Endodermal cell (in vitro differentiated cells): ENCODE measurements around the gene CPAMD8. TPM values are rescaled to one million over a fixed set of nuclear protein-coding genes. Genes with fewer than 3 reads are reported as not detected.

Source experiments
- DNase-seq: peaks from one replicate; pipeline ENCODE4 v3.0.0-alpha.2; 2017
- H3K27ac ChIP-seq: 2 replicates; pipeline ENCODE4 v1.5.1; 2013; ENCODE audit warnings: mild to moderate bottlenecking, low read depth, low read length, moderate library complexity
- H3K27me3 ChIP-seq: 2 replicates; pipeline ENCODE4 v1.6.1; 2013; ENCODE audit warnings: mild to moderate bottlenecking, low read length, moderate library complexity; ENCODE audit not compliant: insufficient read depth, control insufficient read depth, poor library complexity, severe bottlenecking
- H3K36me3 ChIP-seq: 2 replicates; pipeline ENCODE4 v1.7.0; 2013; ENCODE audit warnings: mild to moderate bottlenecking, low read length, moderate library complexity; ENCODE audit not compliant: control insufficient read depth, insufficient read depth
- H3K4me1 ChIP-seq: one replicate; pipeline ENCODE4 v1.7.0; 2013; ENCODE audit warnings: low read length; ENCODE audit not compliant: control insufficient read depth, insufficient read depth
- H3K4me3 ChIP-seq: 2 replicates; pipeline ENCODE4 v1.5.1; 2013; ENCODE audit warnings: mild to moderate bottlenecking, low read length, moderate library complexity
- H3K9ac ChIP-seq: 2 replicates; pipeline ENCODE4 v1.6.1; 2013; ENCODE audit warnings: mild to moderate bottlenecking, low read length, moderate library complexity; ENCODE audit not compliant: poor library complexity, severe bottlenecking; ENCODE audit errors: extremely low read depth
- H3K9me3 ChIP-seq: 2 replicates; pipeline ENCODE4 v1.6.1; 2013; ENCODE audit warnings: mild to moderate bottlenecking, low read length, moderate library complexity; ENCODE audit not compliant: control insufficient read depth
- H3K27ac Mint-ChIP-seq: 2 replicates; pipeline ENCODE4 v1.8.0; 2020; ENCODE audit warnings: mixed read lengths
- H3K27me3 Mint-ChIP-seq: 2 replicates; pipeline ENCODE4 v1.8.0; 2021; ENCODE audit warnings: mild to moderate bottlenecking, mixed read lengths; ENCODE audit not compliant: insufficient read depth
- H3K36me3 Mint-ChIP-seq: 2 replicates; pipeline ENCODE4 v1.8.0; 2020; ENCODE audit warnings: low read depth, mixed read lengths
- H3K4me1 Mint-ChIP-seq: 2 replicates; pipeline ENCODE4 v1.8.0; 2020; ENCODE audit warnings: mixed read lengths
- H3K4me3 Mint-ChIP-seq: 2 replicates; pipeline ENCODE4 v1.8.0; 2020; ENCODE audit warnings: mild to moderate bottlenecking, moderate library complexity, mixed read lengths
- H3K9me3 Mint-ChIP-seq: 2 replicates; pipeline ENCODE4 v1.8.0; 2020; ENCODE audit warnings: mild to moderate bottlenecking, mixed read lengths
- CTCF ChIP-seq: fragments of 200-600 bp; sonication (generic); conservative IDR thresholded peaks from 2 replicates; pipeline ENCODE4 v1.5.0; 2021; ENCODE audit warnings: antibody characterized with exemption, mild to moderate bottlenecking
- WGBS, 2 experiments: methylation state at CpG; one replicate each; pipeline versions ENCODE4 v1.1.5 to v1.1.7; 2013; ENCODE audit warnings: missing lambda C conversion rate in 2 of 2, mixed read lengths in 1 of 2; ENCODE audit not compliant: insufficient coverage in 1 of 2, insufficient read length in 1 of 2; 5-methylcytosine and 5-hydroxymethylcytosine counted together
- total RNA-seq, 2 donors: library from RNA; stranded (reverse); fragmentation: NEBNext Ultra II Directional in 1 of 2; extraction: Animal tissue kit (Norgen Biotek cat#: 25700) in 1 of 2; gene quantifications; 2 replicates in 1 of 2; 3 replicates in 1 of 2; pipeline ENCODE4 v1.2.1, GENCODE V29; 2021

CPAMD8 gene
- total RNA-seq, 2 donors from 2014 or later, result 19.7 to 22.9 TPM

GRCh38 chr19:16917401-16917800, 109.2 kb downstream of the CPAMD8 start:
- no peak overlapping the region for H3K4me3 Mint-ChIP-seq
- TF ChIP-seq CTCF, result no peak
- Histone ChIP-seq H3K4me1 (no peaks in the 10 kb centered on the region), H3K27ac (no peak overlapping the region), H3K4me3 (no peak overlapping the region), H3K36me3 (no peaks in the 10 kb centered on the region), H3K27me3 (no peaks in the 10 kb centered on the region), H3K9me3 (peaks cover 14% of the 10 kb centered on the region), H3K9ac (no peak overlapping the region)
- H3K36me3 Mint-ChIP-seq, result peaks cover 20% of the 10 kb centered on the region
- H3K4me1 Mint-ChIP-seq, result no peaks in the 10 kb centered on the region
- no peak for DNase-seq
- H3K9me3 Mint-ChIP-seq, result peaks cover 36% of the 10 kb centered on the region
- H3K27ac Mint-ChIP-seq, result no peak overlapping the region
- WGBS, 2 experiments, result 62 to 78% methylated on average over 3 to 6 of the region's 7 CpGs
- peaks cover 2% of the 10 kb centered on the region for H3K27me3 Mint-ChIP-seq

- Histone ChIP-seq H3K27ac (no peak overlapping the region), H3K9ac (no peak overlapping the region), H3K27me3 (no peaks in the 10 kb centered on the region), H3K4me1 (no peaks in the 10 kb centered on the region), H3K4me3 (no peak overlapping the region), H3K9me3 (peaks cover 16% of the 10 kb centered on the region), H3K36me3 (no peaks in the 10 kb centered on the region)
- peaks cover 50% of the 10 kb centered on the region for H3K9me3 Mint-ChIP-seq
- TF ChIP-seq CTCF, result no peak
- WGBS, 2 experiments, result 54 to 57% methylated on average over 3 of the region's 3 CpGs
- H3K36me3 Mint-ChIP-seq, result peaks cover 25% of the 10 kb centered on the region
- no peaks in the 10 kb centered on the region for H3K4me1 Mint-ChIP-seq
- H3K27ac Mint-ChIP-seq, result no peak overlapping the region
- DNase-seq, result no peak
- no peak overlapping the region for H3K4me3 Mint-ChIP-seq
- H3K27me3 Mint-ChIP-seq, result peaks cover 2% of the 10 kb centered on the region
Observed at GRCh38 chr19:16915734-16916133, 110.9 kb downstream of the CPAMD8 start.

- Mint-ChIP-seq H3K36me3 (peaks cover 24% of the 10 kb centered on the region), H3K4me3 (no peak overlapping the region), H3K9me3 (peaks cover 52% of the 10 kb centered on the region), H3K27ac (no peak overlapping the region), H3K4me1 (no peaks in the 10 kb centered on the region), H3K27me3 (peaks cover 2% of the 10 kb centered on the region)
- TF ChIP-seq CTCF, result no peak
- H3K9ac ChIP-seq, result no peak overlapping the region
- H3K27me3 ChIP-seq, result no peaks in the 10 kb centered on the region
- no peak overlapping the region for H3K27ac ChIP-seq
- 64 to 73% methylated on average over 2 to 3 of the region's 3 CpGs for WGBS, 2 experiments
- no peak overlapping the region for H3K4me3 ChIP-seq
- peaks cover 16% of the 10 kb centered on the region for H3K9me3 ChIP-seq
- no peak for DNase-seq
- H3K36me3 ChIP-seq, result no peaks in the 10 kb centered on the region
- H3K4me1 ChIP-seq, result no peaks in the 10 kb centered on the region
Observed at GRCh38 chr19:16915135-16915534, 111.5 kb downstream of the CPAMD8 start.
